ENCODE data around the gene BRICD5. TPM values are rescaled to one million over a fixed set of nuclear protein-coding genes. Genes with fewer than 3 reads are reported as not detected.

BRICD5 gene
- total and polyA plus RNA-seq, 2 of the 13 experiments (the other 11 are each of a cell fraction or from before 2014, with no cell fraction given), result 1.6 to 5.8 TPM

GRCh38 chr16:2223221-2223941 lies 12.7 kb upstream of the BRICD5 start, which contains the start of gene E4F1 (continued):
- TF ChIP-seq GZF1 (CRISPR knock-in tag; IDR thresholded peaks at IDR 0.05), result no peak
- TF ChIP-seq MZF1 (CRISPR knock-in tag; IDR thresholded peaks at IDR 0.05; ENCODE audit: borderline replicate concordance), result 0 out of 2 replicates have a peak, but pooled peaks have one; percentile 13
- TF ChIP-seq ZNF792 (CRISPR knock-in tag; IDR thresholded peaks at IDR 0.05), result peak; percentile 88
- TF ChIP-seq KDM3A (CRISPR knock-in tag; IDR thresholded peaks at IDR 0.05; ENCODE audit: low read depth), result peak; percentile 35; the same call in 1 of the 2 replicates
- TF ChIP-seq, protein P1, sequence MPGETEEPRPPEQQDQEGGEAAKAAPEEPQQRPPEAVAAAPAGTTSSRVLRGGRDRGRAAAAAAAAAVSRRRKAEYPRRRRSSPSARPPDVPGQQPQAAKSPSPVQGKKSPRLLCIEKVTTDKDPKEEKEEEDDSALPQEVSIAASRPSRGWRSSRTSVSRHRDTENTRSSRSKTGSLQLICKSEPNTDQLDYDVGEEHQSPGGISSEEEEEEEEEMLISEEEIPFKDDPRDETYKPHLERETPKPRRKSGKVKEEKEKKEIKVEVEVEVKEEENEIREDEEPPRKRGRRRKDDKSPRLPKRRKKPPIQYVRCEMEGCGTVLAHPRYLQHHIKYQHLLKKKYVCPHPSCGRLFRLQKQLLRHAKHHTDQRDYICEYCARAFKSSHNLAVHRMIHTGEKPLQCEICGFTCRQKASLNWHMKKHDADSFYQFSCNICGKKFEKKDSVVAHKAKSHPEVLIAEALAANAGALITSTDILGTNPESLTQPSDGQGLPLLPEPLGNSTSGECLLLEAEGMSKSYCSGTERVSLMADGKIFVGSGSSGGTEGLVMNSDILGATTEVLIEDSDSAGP (CRISPR knock-in tag; IDR thresholded peaks at IDR 0.05; ENCODE audit: borderline replicate concordance), result peak; percentile 93
- no peak for TF ChIP-seq KDM6A (CRISPR knock-in tag; IDR thresholded peaks at IDR 0.05; ENCODE audit: low read depth)
- TF ChIP-seq AHDC1 (CRISPR knock-in tag; IDR thresholded peaks at IDR 0.05; ENCODE audit: borderline replicate concordance), result no peak
- TF ChIP-seq ZNF17 (CRISPR knock-in tag; IDR thresholded peaks at IDR 0.05), result no peak
- TF ChIP-seq NR3C1 (CRISPR knock-in tag; IDR thresholded peaks at IDR 0.05), result no peak
- no peak for TF ChIP-seq CENPT (CRISPR knock-in tag; IDR thresholded peaks at IDR 0.05; ENCODE audit: low read depth)
- peak; percentile 86 for TF ChIP-seq UBTF (CRISPR knock-in tag; IDR thresholded peaks at IDR 0.05)
- no peak; a peak in 1 of 4 replicates for TF ChIP-seq REST (IDR thresholded peaks at IDR 0.05; ENCODE audit: borderline replicate concordance in 1 of 2, low read depth in 1 of 2, low read length in 2 of 2)
- TF ChIP-seq ZNF547 (CRISPR knock-in tag; IDR thresholded peaks at IDR 0.05), result peak; percentile 84; the same call in 1 of the 2 replicates
- peak; percentile 97 for TF ChIP-seq PHF8 (CRISPR knock-in tag; IDR thresholded peaks at IDR 0.05)
- no peak for TF ChIP-seq FOXM1 (CRISPR knock-in tag; IDR thresholded peaks at IDR 0.05)
- TF ChIP-seq TEAD2 (CRISPR knock-in tag; IDR thresholded peaks at IDR 0.05), result no peak
- TF ChIP-seq CEBPG (CRISPR knock-in tag; IDR thresholded peaks at IDR 0.05), result peak; percentile 98
